BE2C (cell line): ENCODE data around the gene NATD1.
A peak's percentile ranks its signal among the peaks of the same experiment; 100 is the strongest.

Experiments used
- DNase-seq: peaks from one replicate; pipeline ENCODE4 v3.0.0-alpha.2; 2020
- H3K27me3 ChIP-seq: fragments of 250-450 bp; sonication (Bioruptor Pico); 2 replicates; pipeline ENCODE4 v1.5.1; 2020; ENCODE audit warnings: mild to moderate bottlenecking
- H3K36me3 ChIP-seq: fragments of 250-450 bp; sonication (Bioruptor Pico); 2 replicates; pipeline ENCODE4 v1.5.1; 2020; ENCODE audit warnings: mild to moderate bottlenecking
- H3K4me1 ChIP-seq: fragments of 250-450 bp; sonication (Bioruptor Pico); 2 replicates; pipeline ENCODE4 v1.5.1; 2020
- H3K4me3 ChIP-seq: 2 replicates; pipeline ENCODE4 v1.5.1; 2011; ENCODE audit warnings: low read depth, low read length
- H3K9me3 ChIP-seq: fragments of 250-450 bp; sonication (Bioruptor Pico); 2 replicates; pipeline ENCODE4 v1.5.1; 2020
- CTCF ChIP-seq: IDR thresholded peaks from 2 replicates; pipeline ENCODE4 v1.5.1; 2012; ENCODE audit warnings: mild to moderate bottlenecking, low read depth, low read length

The NATD1 gene

DNA sequence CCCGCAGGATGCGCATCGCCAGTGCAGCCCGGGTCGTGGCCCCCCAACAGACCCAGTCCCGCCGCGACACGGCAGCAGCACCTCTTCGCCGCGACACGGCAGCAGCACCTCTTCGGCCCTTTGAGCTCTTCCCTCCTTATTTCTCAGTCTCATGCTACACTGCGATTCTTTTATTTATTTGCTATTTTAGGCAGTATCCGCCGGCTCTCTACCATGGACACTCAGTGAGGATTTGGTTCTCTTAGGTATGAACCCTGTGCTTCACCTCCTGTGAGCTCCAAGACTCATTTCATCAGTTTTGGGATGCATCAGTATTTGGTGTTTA is 23.0 kb upstream of the NATD1 start:
- H3K36me3 ChIP-seq, result no peaks in the 10 kb centered on the region
- no peak for TF ChIP-seq CTCF
- H3K4me3 ChIP-seq, result peak overlapping the region; percentile 60; the same call in 1 of the 2 replicates
- H3K9me3 ChIP-seq, result no peaks in the 10 kb centered on the region
- H3K27me3 ChIP-seq, result no peaks in the 10 kb centered on the region
- no peaks in the 10 kb centered on the region for H3K4me1 ChIP-seq
- DNase-seq, result no peak

GRCh38 chr17:21275579-21276263 is 22.5 kb upstream of the NATD1 start:
- Histone ChIP-seq H3K9me3 (no peaks in the 10 kb centered on the region), H3K27me3 (no peaks in the 10 kb centered on the region), H3K36me3 (no peaks in the 10 kb centered on the region), H3K4me1 (no peaks in the 10 kb centered on the region), H3K4me3 (peak overlapping the region; percentile 60)
- DNase-seq, result peak; percentile 90
- TF ChIP-seq CTCF, result no peak

- no peaks in the 10 kb centered on the region for H3K27me3 ChIP-seq
- DNase-seq, result peak; percentile 37
- H3K4me1 ChIP-seq, result no peaks in the 10 kb centered on the region
- no peak for TF ChIP-seq CTCF
- no peaks in the 10 kb centered on the region for H3K9me3 ChIP-seq
- no peaks in the 10 kb centered on the region for H3K36me3 ChIP-seq
- H3K4me3 ChIP-seq, result peak overlapping the region; percentile 60
Observed at GRCh38 chr17:21275047-21275578, 21.9 kb upstream of the NATD1 start.

DNA sequence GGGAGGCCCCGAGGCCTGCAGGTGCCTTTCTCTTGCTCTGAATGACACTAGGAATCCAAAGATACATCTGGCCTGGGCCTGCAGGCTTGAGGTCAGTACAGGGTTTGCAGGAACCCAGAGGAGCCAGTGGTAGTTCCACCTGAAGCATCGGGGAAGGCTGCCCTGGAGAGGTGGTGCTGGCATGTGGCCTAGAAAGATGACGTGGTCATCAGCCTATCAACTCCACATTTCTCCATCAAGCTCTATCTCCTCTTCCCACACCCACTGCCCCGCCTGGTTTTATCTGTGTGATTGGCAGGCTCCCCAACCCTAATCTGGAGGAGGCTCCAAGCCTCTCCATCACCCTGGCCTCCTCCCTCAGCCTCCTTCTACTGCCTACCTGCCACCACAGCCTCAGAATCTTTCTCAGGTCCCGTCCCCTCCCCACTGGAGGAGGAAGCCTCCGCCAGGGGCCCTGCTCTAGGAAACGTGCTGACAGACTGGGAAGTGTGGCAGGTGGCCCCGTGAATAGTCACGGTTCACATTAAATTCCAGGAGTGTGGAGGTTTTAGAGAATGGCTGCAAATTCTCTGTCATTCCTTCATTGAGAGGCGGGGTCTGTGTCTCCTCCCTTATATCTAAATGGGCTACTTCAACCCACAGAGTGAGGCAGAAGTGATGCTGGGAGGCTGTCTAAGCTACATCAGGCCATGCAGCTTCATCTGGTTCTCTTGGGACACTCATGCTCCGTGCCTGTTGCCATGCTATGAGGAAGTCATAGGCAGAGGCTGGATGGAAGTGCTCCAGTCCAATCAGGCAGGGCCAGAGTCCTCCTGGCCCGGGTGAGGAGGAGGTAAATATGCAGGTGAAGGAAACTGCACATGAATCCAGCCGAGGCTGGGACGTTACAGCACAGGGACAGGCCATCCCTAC is 19.9 kb upstream of the NATD1 start:
- Histone ChIP-seq H3K4me1 (no peaks in the 10 kb centered on the region), H3K9me3 (no peaks in the 10 kb centered on the region), H3K4me3 (no peak overlapping the region), H3K36me3 (no peaks in the 10 kb centered on the region), H3K27me3 (no peaks in the 10 kb centered on the region)
- TF ChIP-seq CTCF, result no peak
- DNase-seq, result no peak

- no peak for DNase-seq
- TF ChIP-seq CTCF, result no peak
- no peak overlapping the region for H3K4me3 ChIP-seq
- H3K27me3 ChIP-seq, result no peaks in the 10 kb centered on the region
- no peaks in the 10 kb centered on the region for H3K4me1 ChIP-seq
- H3K9me3 ChIP-seq, result no peaks in the 10 kb centered on the region
- H3K36me3 ChIP-seq, result no peaks in the 10 kb centered on the region
Observed at GRCh38 chr17:21272250-21272649, 19.0 kb upstream of the NATD1 start.
